ENCODE results near the gene ARRB1.
"Not testable (repeated sequence)": the region's sequence is repeated elsewhere in the genome, so short reads cannot be mapped to it uniquely, and the experiment has no call there.

Gene ARRB1

DNA sequence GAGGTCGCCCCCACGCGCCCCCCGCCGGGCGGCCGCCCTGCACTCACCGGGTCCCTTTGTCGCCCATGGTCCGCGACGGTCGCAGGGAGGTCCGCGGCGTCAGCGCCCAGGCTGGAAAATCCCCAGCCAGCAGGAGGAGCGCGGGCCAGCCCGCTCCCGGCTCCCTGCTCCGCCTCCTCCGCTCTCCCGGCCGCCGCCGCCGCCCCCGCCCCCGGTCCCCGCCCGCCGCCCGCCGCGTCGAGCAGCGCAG lies at the start of gene ARRB1:
Gene ARRB1 (minus strand): TSS at position 121 of the 250 bp plus-strand sequence. CDS start 54 bp downstream, at position 67.
- DNase-seq (ENCODE audit: low read depth), result no peak

DNA sequence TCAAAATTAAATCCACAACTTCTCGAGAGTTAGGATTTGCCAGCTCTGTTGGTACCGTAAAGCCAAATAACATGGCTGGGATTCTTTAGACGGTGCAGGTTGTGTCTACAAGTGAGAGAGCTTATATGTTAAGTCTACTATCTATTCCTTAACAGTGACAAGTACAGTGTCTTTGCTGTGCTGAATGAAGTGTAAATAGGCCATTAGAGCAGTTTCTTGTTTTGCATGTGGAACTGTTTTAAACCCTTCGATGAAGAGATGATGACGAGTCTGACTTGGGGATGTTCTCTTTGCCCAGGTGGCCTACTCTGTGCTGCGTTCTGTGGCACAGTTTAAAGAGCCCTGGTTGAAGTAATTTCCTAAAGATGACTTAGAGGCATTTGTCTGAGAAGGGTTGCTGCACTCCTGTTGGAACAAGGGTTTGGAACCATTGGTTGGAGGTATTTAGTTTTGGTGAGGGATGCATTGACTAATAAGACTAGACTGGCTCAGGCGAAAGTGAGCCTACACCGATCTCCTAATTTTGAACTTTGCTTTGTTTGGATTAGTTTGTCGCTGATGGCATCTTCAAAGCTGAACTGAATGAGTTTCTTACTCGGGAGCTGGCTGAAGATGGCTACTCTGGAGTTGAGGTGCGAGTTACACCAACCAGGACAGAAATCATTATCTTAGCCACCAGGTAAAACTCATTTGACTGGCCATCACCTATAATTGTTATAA lies 48.8 kb upstream of the ARRB1 start:
- DNase-seq (ENCODE audit: low read depth), result no peak

DNA sequence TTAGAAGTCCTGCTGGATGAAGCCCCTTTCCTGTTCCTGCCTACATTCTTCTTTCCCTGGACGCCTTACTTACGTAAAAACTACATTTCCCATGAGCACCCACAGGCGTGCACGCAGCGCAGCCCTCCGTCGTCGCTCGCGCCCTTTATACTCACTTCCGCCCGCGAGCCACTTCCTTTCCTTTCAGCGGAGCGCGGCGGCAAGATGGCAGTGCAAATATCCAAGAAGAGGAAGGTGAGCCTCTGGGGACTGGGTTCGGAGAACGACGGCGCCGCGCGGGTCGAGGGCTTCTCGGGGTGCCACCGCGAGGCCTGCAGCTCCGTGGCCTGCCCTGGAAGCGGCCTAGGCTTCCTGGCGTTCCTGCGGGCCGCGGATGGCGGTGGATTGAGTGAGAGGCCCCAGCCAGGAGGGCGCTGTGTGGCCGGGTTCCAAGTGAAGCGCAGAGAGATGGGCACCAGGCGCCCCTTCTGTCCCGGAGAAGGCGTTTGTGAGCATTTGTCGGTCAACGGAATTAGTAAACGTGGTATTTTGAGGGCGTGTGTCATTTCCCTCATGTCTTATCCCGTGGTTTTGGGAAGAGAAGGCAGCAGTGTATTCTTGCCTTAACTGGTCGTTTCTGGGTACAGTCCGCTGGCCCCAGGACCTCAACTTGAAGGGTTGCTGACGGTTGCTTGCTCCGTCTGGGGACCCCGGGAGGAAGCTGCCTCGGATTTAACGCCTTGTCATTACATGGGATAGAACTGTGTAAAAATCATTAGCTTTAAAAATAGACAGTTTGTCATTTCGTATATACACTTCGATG lies 48.1 kb upstream of the ARRB1 start, which contains the start of gene RPS3:
Gene RPS3 (plus strand): TSS at position 175 of the 802 bp plus-strand sequence. CDS start 30 bp downstream, at position 205.
- DNase-seq (ENCODE audit: low read depth), result peak; percentile 78

DNA sequence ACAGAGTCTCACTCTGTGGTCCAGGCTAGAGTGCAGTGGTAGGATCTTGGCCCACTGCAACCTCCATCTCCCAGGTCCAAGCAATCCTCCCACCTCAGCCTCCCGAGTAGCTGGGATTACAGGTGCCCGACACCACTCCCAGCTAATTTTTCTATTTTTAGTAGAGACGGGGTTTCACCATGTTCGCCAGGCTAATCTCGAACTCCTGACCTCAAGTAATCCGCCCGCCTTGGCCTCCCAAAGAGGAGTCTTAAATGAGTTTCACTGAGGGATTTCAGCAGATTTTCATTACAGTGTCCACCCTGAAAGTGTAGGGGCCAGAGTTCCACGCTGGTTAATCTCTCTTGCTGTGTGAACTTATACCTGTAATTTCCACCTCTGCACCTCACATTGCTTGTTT lies 47.4 kb upstream of the ARRB1 start:
- no peak for DNase-seq (ENCODE audit: low read depth)

DNA sequence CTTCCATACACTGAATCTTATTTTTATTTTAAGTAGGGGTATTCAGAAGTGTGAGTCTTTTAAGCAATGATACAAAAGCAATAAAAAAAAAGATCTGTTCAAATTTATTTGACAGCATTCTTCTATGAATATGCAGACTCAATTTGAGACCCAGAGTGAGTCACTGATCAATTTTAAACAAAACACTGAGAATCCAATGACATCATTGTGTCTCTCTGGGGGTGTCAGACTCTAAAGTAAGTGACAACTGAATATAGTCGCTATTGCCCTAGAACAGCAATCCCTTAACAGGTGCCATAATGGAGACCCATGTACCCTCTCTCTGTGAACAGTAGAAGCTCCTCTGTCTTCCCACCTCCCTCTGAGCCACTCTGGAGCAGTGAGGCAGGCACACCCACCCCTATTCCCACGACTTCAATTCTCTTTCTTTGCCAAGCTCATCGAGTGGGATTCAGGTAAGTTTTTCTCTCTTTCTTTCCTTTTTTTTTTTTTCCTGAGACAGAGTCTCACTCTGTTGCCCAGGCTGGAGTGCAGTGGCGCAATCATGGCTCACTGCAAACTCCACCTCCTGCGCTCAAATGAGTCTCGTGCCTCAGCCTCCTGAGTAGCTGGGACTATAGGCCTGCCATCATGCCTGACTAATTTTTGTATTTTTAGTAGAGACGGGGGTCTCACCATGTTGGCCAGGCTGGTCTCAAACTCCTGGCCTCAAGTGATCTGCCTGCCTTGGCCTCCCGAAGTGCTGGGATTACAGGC lies 42.8 kb upstream of the ARRB1 start:
- DNase-seq (ENCODE audit: low read depth), result no peak

DNA sequence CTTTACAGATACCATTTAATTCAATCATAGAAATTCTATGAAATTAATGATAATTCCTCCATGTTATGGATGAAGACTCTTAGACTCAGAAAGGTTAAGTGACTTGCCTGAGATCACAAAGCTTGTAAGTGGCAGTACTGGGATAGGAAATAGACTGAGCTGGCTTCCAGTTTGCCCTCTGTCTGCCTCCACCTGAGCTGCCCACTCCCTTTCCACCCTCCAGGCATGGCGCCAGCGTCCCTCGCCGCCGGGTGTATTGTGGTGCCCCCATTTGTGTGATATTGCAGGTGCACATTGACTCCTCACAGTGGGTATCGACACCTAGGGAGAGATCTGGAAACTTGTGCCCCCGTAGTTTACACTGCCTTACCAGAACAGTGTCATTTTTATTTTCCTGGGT lies 38.5 kb upstream of the ARRB1 start:
- no peak for DNase-seq (ENCODE audit: low read depth)

DNA sequence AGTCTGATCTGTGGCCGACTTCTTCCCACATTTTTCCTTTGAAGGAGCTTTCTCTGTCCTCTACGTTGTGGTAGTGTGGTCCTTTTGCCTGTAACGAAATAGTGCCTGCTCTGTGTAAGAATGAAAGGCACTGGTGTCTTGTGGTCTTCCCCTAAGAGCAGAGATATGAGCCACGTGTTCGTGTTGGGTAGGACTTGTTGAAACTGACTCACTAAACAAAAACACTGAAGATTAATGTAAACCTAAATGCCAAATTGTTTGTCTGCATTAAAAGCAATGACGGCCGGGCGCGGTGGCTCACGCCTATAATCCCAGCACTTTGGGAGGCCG lies 37.8 kb upstream of the ARRB1 start:
- DNase-seq (ENCODE audit: low read depth), result no peak

DNA sequence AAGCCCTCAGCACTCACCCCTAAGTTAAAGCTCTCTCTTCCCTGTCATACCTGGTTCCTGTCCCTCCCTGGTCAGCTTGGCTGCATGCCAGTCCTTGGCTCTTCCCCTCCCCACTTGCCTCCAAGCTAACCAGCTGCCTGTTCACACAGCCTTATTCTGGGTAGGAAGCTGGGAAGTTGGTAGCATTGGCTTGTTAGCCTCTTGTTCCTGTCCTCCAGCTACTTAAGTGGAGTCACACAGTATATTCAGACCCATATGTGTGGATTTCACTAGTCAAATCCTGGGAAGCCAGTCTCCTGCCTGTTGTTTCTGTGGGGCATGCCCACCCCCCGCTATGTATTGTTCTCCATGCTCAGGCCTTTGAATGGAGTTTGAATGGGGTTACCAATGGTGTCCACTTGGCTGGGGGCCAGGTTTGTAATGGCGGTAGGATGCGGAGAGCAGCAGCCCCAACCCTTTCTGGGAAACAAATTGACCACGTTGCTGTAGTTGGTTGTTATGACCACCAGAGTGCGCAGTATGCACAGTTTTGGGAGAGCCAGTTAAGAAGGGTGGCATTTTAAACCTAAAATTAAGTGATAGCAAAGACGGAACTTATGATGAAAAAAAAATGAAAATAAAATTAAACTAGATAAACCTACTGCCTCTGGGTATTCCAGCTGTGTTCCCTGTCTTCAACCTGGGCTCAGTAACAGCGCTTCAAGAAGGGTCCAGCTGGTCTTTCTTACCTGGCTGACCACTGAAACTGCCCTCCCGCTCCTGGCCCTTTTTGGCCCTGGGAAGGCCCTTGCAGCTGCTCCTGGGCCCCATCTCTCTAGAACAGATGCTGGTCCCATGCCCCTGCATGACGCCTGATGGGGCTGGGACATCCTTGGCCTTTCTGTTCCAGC lies 37.2 kb upstream of the ARRB1 start:
- peak; percentile 41 for DNase-seq (ENCODE audit: low read depth)

DNA sequence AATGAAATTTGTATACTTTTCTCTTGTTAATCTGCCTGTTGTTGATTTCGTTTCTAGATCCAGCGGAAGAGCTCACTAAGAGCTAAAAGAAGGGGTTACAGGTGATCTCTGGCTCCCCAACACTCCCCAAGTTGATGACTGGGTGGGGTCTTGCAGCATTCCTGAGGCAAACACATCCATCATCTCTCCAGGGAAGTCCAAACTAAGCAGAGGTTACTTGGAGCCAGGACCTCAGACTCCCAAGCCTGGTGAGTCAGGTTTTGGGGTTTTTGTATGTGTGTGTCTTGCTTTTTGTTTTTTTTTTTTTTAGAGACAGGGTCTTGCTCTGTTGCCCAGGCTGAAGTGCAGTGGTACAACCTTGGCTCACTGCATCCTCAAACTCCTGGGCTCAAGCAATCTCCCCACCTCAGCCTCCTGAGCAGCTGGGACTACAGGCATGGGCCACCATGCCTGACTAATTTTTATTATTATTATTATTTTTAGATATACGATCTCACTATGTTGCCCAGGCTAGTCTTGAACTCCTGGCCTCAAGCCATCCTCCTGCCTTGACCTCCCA lies 36.4 kb upstream of the ARRB1 start:
- DNase-seq (ENCODE audit: low read depth), result no peak

DNA sequence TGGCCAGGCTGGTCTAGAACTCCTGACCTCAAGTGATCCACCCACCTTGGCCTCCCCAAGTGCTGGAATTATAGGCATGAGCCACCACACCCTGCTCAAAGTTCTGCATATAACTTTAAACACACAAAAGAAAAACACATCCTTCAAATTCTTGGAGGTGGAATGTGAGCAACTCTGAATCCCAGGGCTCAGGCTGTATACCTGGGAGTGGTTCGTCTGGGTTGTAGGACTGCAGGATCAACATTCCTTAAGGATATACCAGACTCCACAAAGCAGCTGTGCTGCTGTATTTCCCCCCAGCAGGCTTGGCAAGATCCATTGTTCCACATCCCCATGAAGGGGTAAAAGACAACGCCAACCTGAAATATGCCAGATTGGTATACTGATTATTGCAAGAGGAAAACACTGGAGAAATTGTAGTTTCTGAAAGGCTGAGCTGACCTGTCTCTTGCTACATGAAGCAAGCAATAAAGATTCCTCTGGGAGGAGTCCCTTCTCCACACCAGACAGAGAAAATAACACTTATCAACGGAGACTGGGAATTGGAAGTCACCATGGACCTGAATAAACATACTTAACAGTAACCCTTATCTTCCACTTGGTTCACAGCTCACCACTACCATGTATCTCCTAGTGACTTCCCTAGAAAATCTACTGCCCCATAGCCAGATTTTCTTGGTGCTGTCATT lies 35.6 kb upstream of the ARRB1 start:
- DNase-seq (ENCODE audit: low read depth), result no peak

DNA sequence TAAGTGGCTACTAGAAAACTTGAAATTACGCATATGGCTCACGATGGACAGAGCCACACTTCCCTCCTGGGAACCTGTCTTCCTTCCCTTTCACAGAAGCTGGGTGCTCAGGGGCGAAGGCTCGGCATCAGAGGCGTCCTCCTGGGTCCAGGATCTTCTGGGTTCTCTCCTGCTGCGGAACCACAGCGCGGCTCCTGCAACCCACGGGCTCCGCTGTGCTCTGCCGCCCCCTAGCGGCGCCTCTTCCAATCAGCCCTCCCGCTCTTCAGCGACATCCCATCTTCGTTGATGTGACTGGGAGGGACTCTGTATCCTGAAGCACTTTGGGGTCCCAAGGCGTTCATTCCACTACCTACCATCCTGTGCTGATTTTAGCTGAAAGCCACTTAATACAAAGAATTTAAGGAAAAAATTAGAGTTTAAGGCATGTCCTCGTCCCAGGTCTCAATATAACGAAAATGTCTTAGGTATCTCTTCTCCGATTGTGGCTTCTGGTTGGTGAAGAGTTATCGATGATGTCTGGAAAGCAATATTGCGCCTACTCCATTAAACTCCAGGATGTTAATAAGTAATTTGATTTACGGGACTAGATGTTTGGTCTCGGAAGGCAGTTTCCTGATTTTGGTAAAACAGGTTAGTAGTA lies 33.1 kb upstream of the ARRB1 start:
- DNase-seq (ENCODE audit: low read depth), result peak; percentile 56

DNA sequence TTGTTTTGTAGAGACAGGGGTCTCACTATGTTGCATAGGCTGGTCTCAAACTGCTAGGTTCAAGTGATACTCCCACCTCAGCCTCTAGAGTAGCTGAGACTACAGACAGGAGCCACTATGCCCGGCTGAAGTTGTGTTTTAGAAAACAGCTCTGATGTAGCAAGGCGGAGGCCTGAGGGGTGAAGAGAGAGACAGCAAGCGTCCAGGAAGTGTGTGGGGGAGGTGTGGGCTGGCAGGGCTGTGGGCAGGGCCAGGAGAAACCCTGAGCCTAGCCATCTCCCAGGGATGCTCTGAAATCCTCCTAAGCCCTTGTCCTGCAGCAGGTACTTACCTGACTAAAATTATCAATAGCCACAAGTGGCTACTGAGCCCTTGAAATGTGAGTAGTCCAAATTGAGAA lies 31.8 kb upstream of the ARRB1 start:
- no peak for DNase-seq (ENCODE audit: low read depth)

DNA sequence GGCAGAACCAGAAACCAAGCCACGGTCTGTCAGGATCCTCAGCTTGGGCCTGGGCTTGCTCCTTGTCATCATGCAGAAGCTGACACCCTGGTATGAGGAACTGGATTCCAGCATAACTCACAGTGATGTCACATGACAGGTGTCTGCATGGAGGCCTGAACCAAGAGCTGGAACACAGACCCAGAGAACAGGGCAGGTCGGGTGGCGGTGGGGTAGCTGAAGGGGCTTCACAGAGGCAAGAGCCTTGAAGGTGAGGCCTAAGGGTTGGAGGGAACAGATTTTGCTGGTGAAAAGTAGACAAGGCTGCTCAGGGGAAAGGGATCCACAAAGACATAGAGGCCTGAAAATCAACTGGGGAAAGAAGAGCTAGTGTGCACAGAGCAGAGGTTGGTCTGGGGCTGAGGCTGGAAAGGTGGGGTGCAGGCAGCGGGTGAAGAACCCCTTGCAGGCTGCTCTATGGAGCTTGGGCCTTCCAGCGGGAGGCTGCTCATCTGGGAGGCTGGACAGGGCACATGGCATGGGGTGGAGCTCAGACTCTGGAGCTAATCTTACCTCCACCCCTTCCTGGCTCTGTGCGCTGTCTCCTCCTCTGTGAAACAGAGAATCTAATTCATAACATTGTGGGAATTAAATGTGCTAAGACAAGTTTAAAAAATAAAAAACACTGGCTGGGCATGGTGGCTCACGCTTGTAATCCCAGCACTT lies 29.4 kb upstream of the ARRB1 start:
- no peak for DNase-seq (ENCODE audit: low read depth)

DNA sequence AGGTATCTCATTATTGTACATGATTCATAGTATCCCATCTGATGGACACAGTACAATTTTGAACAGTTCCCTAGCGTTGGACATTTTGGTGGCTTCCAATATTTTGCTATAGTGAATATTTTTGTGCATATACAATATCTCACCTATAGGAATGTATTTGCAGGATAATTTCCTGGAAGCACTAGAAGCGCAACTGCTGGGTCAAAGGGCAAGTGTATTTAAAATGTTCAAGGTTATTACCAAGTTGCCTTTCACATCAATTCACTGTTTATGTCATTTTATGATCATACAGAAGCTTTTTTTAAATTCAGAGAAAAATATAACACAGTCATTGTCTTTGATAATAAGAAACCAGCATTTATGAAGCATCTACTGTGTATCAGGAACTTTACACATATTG lies 28.8 kb upstream of the ARRB1 start:
- no peak for DNase-seq (ENCODE audit: low read depth)

DNA sequence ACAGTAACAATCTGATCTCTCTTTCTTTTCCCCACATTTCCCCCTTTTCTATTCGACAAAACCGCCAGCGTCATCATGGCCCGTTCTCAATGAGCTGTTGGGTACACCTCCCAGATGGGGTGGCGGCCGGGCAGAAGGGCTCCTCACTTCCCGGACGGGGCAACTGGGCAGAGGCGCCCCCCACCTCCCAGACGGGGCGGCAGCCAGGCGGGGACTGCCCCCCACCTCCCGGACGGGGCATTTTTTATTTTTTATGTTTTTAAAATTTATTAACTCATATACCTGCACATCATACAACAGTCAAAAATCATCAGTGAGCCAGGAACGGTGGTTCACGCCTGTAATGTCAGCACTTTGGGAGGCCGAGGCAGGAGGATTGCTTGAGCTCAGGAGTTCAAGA lies 27.3 kb upstream of the ARRB1 start:
- DNase-seq (ENCODE audit: low read depth), result not testable (repeated sequence)

DNA sequence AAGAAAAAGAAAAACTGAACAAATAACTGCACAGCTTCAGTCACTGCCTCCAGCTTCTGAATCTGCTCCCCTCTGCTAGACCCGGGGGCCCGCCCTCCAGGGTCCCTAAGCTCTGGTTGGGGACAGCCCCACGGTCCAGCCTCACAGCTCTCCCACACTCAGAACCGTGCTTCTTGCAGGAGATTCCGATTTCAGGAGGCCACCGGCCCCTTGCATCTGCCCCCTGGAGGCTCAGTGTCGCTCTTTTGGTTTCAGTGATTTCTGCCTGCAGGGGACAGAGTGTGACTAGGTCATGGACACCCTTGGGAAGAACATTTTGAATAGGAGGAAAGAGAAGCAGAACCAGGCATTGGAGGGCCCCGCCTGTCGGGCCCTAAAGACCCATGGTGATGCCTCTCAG lies 24.7 kb upstream of the ARRB1 start:
- no peak for DNase-seq (ENCODE audit: low read depth)

DNA sequence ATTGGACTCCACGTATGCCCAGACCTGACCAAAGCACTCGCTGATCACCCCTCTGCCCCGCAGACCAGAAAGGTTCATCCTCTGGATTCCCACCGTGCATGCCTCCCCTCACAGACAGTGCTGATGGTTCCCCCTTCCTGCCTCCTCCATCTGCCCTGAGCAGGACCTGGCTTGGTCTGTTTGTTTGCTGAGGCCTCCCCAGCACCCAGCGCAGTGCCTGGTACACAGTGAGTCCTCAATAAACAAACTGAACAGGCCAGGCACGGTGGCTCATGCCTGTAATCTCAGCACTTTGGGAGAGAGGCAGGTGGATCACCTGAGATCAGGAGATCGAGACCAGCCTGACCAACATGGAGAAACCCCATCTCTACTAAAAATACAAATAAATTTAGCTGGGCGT lies 24.2 kb upstream of the ARRB1 start:
- no peak for DNase-seq (ENCODE audit: low read depth)

DNA sequence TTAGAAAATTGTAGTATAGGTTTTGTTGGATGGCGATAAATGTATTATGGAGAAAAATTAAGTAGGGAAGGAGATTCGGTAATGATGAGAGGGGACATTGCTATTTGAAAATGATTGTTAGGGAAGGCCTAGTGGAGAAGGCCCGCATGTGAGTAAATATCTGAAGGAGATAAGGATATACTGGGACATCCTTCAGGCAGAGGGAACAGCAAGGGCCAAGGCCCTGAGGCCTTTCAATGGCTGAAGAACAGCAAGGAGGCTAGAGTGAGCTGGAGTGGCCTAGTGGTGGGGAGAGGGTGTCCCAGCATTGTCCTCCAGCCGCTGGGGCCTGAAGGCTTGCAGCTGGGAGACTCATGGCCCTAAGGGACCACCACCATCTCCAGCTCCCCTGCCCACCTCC lies 23.2 kb upstream of the ARRB1 start:
- no peak for DNase-seq (ENCODE audit: low read depth)

DNA sequence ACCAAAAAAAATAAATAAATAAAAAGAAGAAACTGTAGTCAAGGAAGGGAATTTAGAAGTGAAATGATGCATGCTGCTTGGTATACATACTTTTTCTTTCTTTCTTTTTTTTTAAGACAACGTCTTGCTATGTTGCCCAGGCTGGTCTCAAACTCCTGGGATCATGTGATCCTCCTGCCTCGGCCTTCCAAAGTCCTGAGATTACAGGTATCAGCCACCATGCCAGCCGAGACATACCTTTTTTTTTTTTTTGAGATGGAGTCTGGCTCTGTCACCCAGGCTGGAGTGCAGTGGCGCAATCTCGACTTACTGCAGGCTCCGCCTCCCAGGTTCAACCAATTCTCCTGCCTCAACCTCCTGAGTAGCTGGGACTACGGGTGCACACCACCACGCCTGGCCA lies 21.7 kb upstream of the ARRB1 start:
- no peak for DNase-seq (ENCODE audit: low read depth)

Measured in stimulated activated CD8-positive, alpha-beta memory T cell treated with anti-CD3 and anti-CD28 coated beads, Interleukin-4, amount 100 ng/mL, for 24 hours (primary cell).